ENCODE data around the gene LPP.

- no peak for TF ChIP-seq CTCF (IDR thresholded peaks at IDR 0.05; ENCODE audit: insufficient read depth, low read length)
- TF ChIP-seq POLR2AphosphoS5 (IDR thresholded peaks at IDR 0.05; ENCODE audit: low read depth), result no peak
- no peak for TF ChIP-seq SPI1 (IDR thresholded peaks at IDR 0.05; ENCODE audit: borderline replicate concordance, low read depth)
Observed at GRCh38 chr3:188888321-188889053, 734.5 kb downstream of the LPP start.
